CD4-positive, alpha-beta memory T cell (primary cell): ENCODE data around the gene ZNF33B. TPM values are rescaled to one million over a fixed set of nuclear protein-coding genes. Genes with fewer than 3 reads are reported as not detected.

Experiments
- CTCF ChIA-PET: fragments of 350-600 bp; sonication (Branson Sonifier 250); formaldehyde crosslinking; loops from one replicate; lab custom pipeline; 2021; ENCODE audit warnings: inconsistent platforms; ENCODE audit not compliant: partially characterized antibody; lab: Charles Lee
- POLR2A ChIA-PET: fragments of 350-600 bp; sonication (Branson Sonifier 250); formaldehyde crosslinking; loops from one replicate; lab custom pipeline; 2021; ENCODE audit not compliant: partially characterized antibody; lab: Charles Lee
- DNase-seq, 5 donors: peaks; one replicate each; pipeline versions ENCODE4 v3.0.0 to v3.0.0-alpha.2; 2020 to 2022; ENCODE audit warnings: mixed read lengths in 1 of 5
- H3K27ac ChIP-seq: one replicate; pipeline ENCODE4 v1.7.0; 2013; ENCODE audit warnings: low read depth, low read length
- H3K27me3 ChIP-seq: 2 replicates; pipeline ENCODE4 v1.7.0; 2013; ENCODE audit warnings: mild to moderate bottlenecking, low read length, moderate library complexity; ENCODE audit not compliant: insufficient read depth
- H3K36me3 ChIP-seq: 2 replicates; pipeline ENCODE4 v1.7.0; 2013; ENCODE audit warnings: mild to moderate bottlenecking, low read length, moderate library complexity; ENCODE audit not compliant: insufficient read depth
- H3K4me1 ChIP-seq: 2 replicates; pipeline ENCODE4 v1.7.0; 2013; ENCODE audit warnings: mild to moderate bottlenecking, low read length, moderate library complexity; ENCODE audit not compliant: insufficient read depth
- H3K4me3 ChIP-seq, 2 donors: one replicate each; pipeline ENCODE4 v1.7.0; 2013; ENCODE audit warnings: low read length in 2 of 2, mild to moderate bottlenecking in 1 of 2
- H3K9me3 ChIP-seq, 2 donors: one replicate each; pipeline ENCODE4 v1.7.0; 2013; ENCODE audit warnings: low read length in 2 of 2, control low read depth in 1 of 2; ENCODE audit not compliant: control insufficient read depth in 1 of 2
- H3K27ac Mint-ChIP-seq, 7 donors: one replicate each; pipeline ENCODE4 v1.8.0; 2020 to 2021; ENCODE audit warnings: mixed read lengths in 7 of 7, mild to moderate bottlenecking in 6 of 7, inconsistent platforms in 3 of 7, moderate library complexity in 3 of 7
- H3K27me3 Mint-ChIP-seq, 2 donors: one replicate each; pipeline ENCODE4 v1.8.0; 2020 to 2021; ENCODE audit warnings: mixed read lengths in 2 of 2
- H3K36me3 Mint-ChIP-seq, 2 donors: one replicate each; pipeline ENCODE4 v1.8.0; 2020 to 2021; ENCODE audit warnings: mixed read lengths in 2 of 2, inconsistent platforms in 1 of 2, mild to moderate bottlenecking in 1 of 2
- H3K4me1 Mint-ChIP-seq, 4 donors: one replicate each; pipeline ENCODE4 v1.8.0; 2020 to 2021; ENCODE audit warnings: mixed read lengths in 4 of 4, mild to moderate bottlenecking in 1 of 4
- H3K4me3 Mint-ChIP-seq, 8 donors: one replicate each; pipeline ENCODE4 v1.8.0; 2020 to 2021; ENCODE audit warnings: mixed read lengths in 8 of 8, mild to moderate bottlenecking in 7 of 8, moderate library complexity in 6 of 8, inconsistent platforms in 3 of 8
- H3K9me3 Mint-ChIP-seq, 8 donors: one replicate each; pipeline ENCODE4 v1.8.0; 2020 to 2021; ENCODE audit warnings: mixed read lengths in 8 of 8, mild to moderate bottlenecking in 5 of 8, inconsistent platforms in 3 of 8, moderate library complexity in 1 of 8
- intact Hi-C: fragments of 100-400 bp; cut with micrococcal nuclease; formaldehyde crosslinking; loops from one replicate; pipeline ENCODE4 v1.15.1; 2023
- polyA plus RNA-seq, 2 donors: library from polyadenylated mRNA; unstranded; fragments of 300-500 nt; fragmentation: Illumina TruSeq; gene quantifications; one replicate each; pipeline ENCODE4 v1.2.3, GENCODE V29; 2021
- total RNA-seq, 2 experiments: library from RNA; stranded (reverse); gene quantifications; one replicate each; pipeline ENCODE4 v1.2.3, GENCODE V29; 2021

The ZNF33B gene
- total and polyA plus RNA-seq, 4 experiments from 2014 or later: 11.7 to 76.4 (median 46.9) TPM

GRCh38 chr10:42637648-42638054, 719 bp downstream of the ZNF33B start:
- Histone ChIP-seq H3K27me3 (no peaks in the 10 kb centered on the region), H3K36me3 (no peaks in the 10 kb centered on the region), H3K9me3 (no peaks in the 10 kb centered on the region), H3K4me1 (peaks cover 25% of the 10 kb centered on the region), H3K4me3 (peak overlapping the region; percentile 95 to 99), H3K27ac (peak overlapping the region; percentile 84)
- DNase-seq: no peak
- POLR2A ChIA-PET: interaction anchor here (1.3 kb wide), 1 partner anchor 502 kb away, joined by 3 read pairs; no protein-coding TSS in a partner anchor
- H3K27ac Mint-ChIP-seq: peak overlapping the region; percentile 97 to 100 (median 98)
- peak overlapping the region; percentile 95 to 99 (median 98) for H3K4me3 Mint-ChIP-seq
- no peaks in the 10 kb centered on the region for H3K9me3 Mint-ChIP-seq
- H3K27me3 Mint-ChIP-seq: no peaks in the 10 kb centered on the region
- CTCF ChIA-PET: no interaction called here
- peaks cover 28 to 37% of the 10 kb centered on the region in 2 donors for H3K36me3 Mint-ChIP-seq
- H3K4me1 Mint-ChIP-seq: peaks cover 27 to 58% (median 38%) of the 10 kb centered on the region in 4 donors
- intact Hi-C loops: loop anchor here (2.0 to 5.0 kb wide), 5 partner anchors 85 to 937 kb away; partner anchors contain the start of genes BMS1, CSGALNACT2, HNRNPF and ZNF239

GRCh38 chr10:42637142-42637541, 1.2 kb downstream of the ZNF33B start:
- Histone ChIP-seq H3K9me3 (no peaks in the 10 kb centered on the region), H3K36me3 (no peaks in the 10 kb centered on the region), H3K27ac (peak overlapping the region; percentile 84), H3K4me3 (no peak overlapping the region), H3K27me3 (no peaks in the 10 kb centered on the region), H3K4me1 (peaks cover 25% of the 10 kb centered on the region)
- intact Hi-C loops: loop anchor here (5.0 kb wide), 1 partner anchor 770 kb away; the partner anchor contains the start of gene HNRNPF
- CTCF ChIA-PET: no interaction called here
- Mint-ChIP-seq H3K4me3 (peak overlapping the region; percentile 95 to 99 (median 98)), H3K9me3 (no peaks in the 10 kb centered on the region), H3K36me3 (peaks cover 33 to 43% of the 10 kb centered on the region in 2 donors), H3K27ac (peak overlapping the region; percentile 97 to 100 (median 98)), H3K27me3 (no peaks in the 10 kb centered on the region), H3K4me1 (peaks cover 29 to 63% (median 42%) of the 10 kb centered on the region in 4 donors)
- no peak for DNase-seq
- POLR2A ChIA-PET: interaction anchor here (1.3 kb wide), 1 partner anchor 502 kb away, joined by 3 read pairs; no protein-coding TSS in a partner anchor

- H3K4me3 Mint-ChIP-seq: peak overlapping the region in 2 of 8 donors; percentile 5 to 43
- CTCF ChIA-PET: no interaction called here
- H3K36me3 Mint-ChIP-seq: peaks cover 42 to 59% of the 10 kb centered on the region in 2 donors
- H3K9me3 Mint-ChIP-seq: no peaks in the 10 kb centered on the region
- H3K27ac Mint-ChIP-seq: peak overlapping the region in 3 of 7 donors; percentile 51 to 84 (median 79)
- DNase-seq: no peak
- intact Hi-C loops: loop anchor here (5.0 kb wide), 1 partner anchor 772 kb away; the partner anchor contains the start of gene HNRNPF
- Histone ChIP-seq H3K9me3 (no peaks in the 10 kb centered on the region), H3K4me1 (peaks cover 33% of the 10 kb centered on the region), H3K27ac (no peak overlapping the region), H3K36me3 (no peaks in the 10 kb centered on the region), H3K27me3 (no peaks in the 10 kb centered on the region), H3K4me3 (no peak overlapping the region)
- POLR2A ChIA-PET: no interaction called here
- H3K4me1 Mint-ChIP-seq: peaks cover 37 to 81% (median 51%) of the 10 kb centered on the region in 4 donors
- no peaks in the 10 kb centered on the region for H3K27me3 Mint-ChIP-seq
Observed at GRCh38 chr10:42635098-42635497, 3.3 kb downstream of the ZNF33B start.

- no peak overlapping the region for H3K27ac ChIP-seq
- ChIA-PET CTCF (no interaction called here), POLR2A (no interaction called here)
- H3K36me3 ChIP-seq: peaks cover 4% of the 10 kb centered on the region
- peak overlapping the region in 3 of 7 donors; percentile 25 to 69 (median 64) for H3K27ac Mint-ChIP-seq
- no peak for DNase-seq
- no peaks in the 10 kb centered on the region for H3K27me3 ChIP-seq
- H3K27me3 Mint-ChIP-seq: no peaks in the 10 kb centered on the region
- H3K36me3 Mint-ChIP-seq: peaks cover 68 to 72% of the 10 kb centered on the region in 2 donors
- no peaks in the 10 kb centered on the region for H3K9me3 ChIP-seq
- no peaks in the 10 kb centered on the region for H3K9me3 Mint-ChIP-seq
- intact Hi-C loops: no loop called here
- H3K4me1 Mint-ChIP-seq: peaks cover 35 to 78% (median 53%) of the 10 kb centered on the region in 4 donors
- H3K4me3 Mint-ChIP-seq: no peak overlapping the region
- H3K4me1 ChIP-seq: peaks cover 26% of the 10 kb centered on the region
- H3K4me3 ChIP-seq: no peak overlapping the region
Observed at GRCh38 chr10:42632564-42632963, 5.8 kb downstream of the ZNF33B start.

GRCh38 chr10:42630537-42631134, 7.7 kb downstream of the ZNF33B start:
- Histone ChIP-seq H3K27me3 (no peaks in the 10 kb centered on the region), H3K4me1 (peaks cover 12% of the 10 kb centered on the region), H3K9me3 (no peaks in the 10 kb centered on the region), H3K36me3 (peaks cover 10% of the 10 kb centered on the region), H3K4me3 (no peak overlapping the region), H3K27ac (no peak overlapping the region)
- H3K27ac Mint-ChIP-seq: peak overlapping the region; percentile 17 to 93 (median 85)
- peaks cover 0 to 3% (median 0%) of the 10 kb centered on the region in 8 donors for H3K9me3 Mint-ChIP-seq
- peaks cover 68 to 80% of the 10 kb centered on the region in 2 donors for H3K36me3 Mint-ChIP-seq
- no peaks in the 10 kb centered on the region for H3K27me3 Mint-ChIP-seq
- peak in 1 of 5 donors; percentile 3 for DNase-seq
- ChIA-PET POLR2A (no interaction called here), CTCF (no interaction called here)
- H3K4me3 Mint-ChIP-seq: peak overlapping the region in 7 of 8 donors; percentile 11 to 80 (median 53)
- intact Hi-C loops: no loop called here
- H3K4me1 Mint-ChIP-seq: peaks cover 26 to 65% (median 41%) of the 10 kb centered on the region in 4 donors

- intact Hi-C loops: no loop called here
- Histone ChIP-seq H3K36me3 (peaks cover 14% of the 10 kb centered on the region), H3K4me1 (peaks cover 10% of the 10 kb centered on the region), H3K27me3 (no peaks in the 10 kb centered on the region), H3K9me3 (no peaks in the 10 kb centered on the region), H3K4me3 (no peak overlapping the region), H3K27ac (no peak overlapping the region)
- CTCF ChIA-PET: no interaction called here
- DNase-seq: no peak
- H3K4me3 Mint-ChIP-seq: peak overlapping the region in 1 of 8 donors; percentile 59
- POLR2A ChIA-PET: no interaction called here
- peaks cover 11 to 27% (median 22%) of the 10 kb centered on the region in 4 donors for H3K4me1 Mint-ChIP-seq
- peaks cover 0 to 14% (median 5%) of the 10 kb centered on the region in 8 donors for H3K9me3 Mint-ChIP-seq
- H3K27me3 Mint-ChIP-seq: no peaks in the 10 kb centered on the region
- H3K27ac Mint-ChIP-seq: peak overlapping the region in 2 of 7 donors; percentile 48 to 61
- peaks cover 79 to 81% of the 10 kb centered on the region in 2 donors for H3K36me3 Mint-ChIP-seq
Observed at GRCh38 chr10:42623929-42624328, 14.4 kb downstream of the ZNF33B start.

GRCh38 chr10:42618424-42618823, 19.9 kb downstream of the ZNF33B start:
- no peak overlapping the region for H3K27ac ChIP-seq
- POLR2A ChIA-PET: no interaction called here
- H3K27me3 Mint-ChIP-seq: no peaks in the 10 kb centered on the region

More at GRCh38 chr10:42618424-42618823, 19.9 kb downstream of the ZNF33B start:
- Histone ChIP-seq H3K9me3 (no peaks in the 10 kb centered on the region), H3K4me3 (no peak overlapping the region), H3K27me3 (no peaks in the 10 kb centered on the region), H3K36me3 (peaks cover 8% of the 10 kb centered on the region), H3K4me1 (peaks cover 10% of the 10 kb centered on the region)
- Mint-ChIP-seq H3K4me1 (peaks cover 15 to 21% (median 18%) of the 10 kb centered on the region in 4 donors), H3K36me3 (peaks cover 69 to 79% of the 10 kb centered on the region in 2 donors), H3K27ac (peak overlapping the region in 1 of 7 donors; percentile 24), H3K9me3 (peaks cover 0 to 2% (median 0%) of the 10 kb centered on the region in 8 donors), H3K4me3 (no peak overlapping the region)
- no peak for DNase-seq
- CTCF ChIA-PET: no interaction called here
- intact Hi-C loops: no loop called here
